ENCODE data around the gene CDH23.
A peak's percentile ranks its signal among the peaks of the same experiment; 100 is the strongest.

The CDH23 gene

GRCh38 chr10:71392791-71393781 is 3.6 kb upstream of the CDH23 start:
- Mint-ChIP-seq H3K36me3 (ENCODE audit: low read depth) (no peaks in the 10 kb centered on the region), H3K27me3 (peaks cover 63% of the 10 kb centered on the region), H3K4me3 (no peak overlapping the region), H3K4me1 (ENCODE audit: low read depth) (peaks cover 9% of the 10 kb centered on the region), H3K27ac (no peak overlapping the region), H3K9me3 (no peaks in the 10 kb centered on the region)
- no peak for DNase-seq

GRCh38 chr10:71393841-71394475 is 2.8 kb upstream of the CDH23 start:
- no peaks in the 10 kb centered on the region for H3K9me3 Mint-ChIP-seq
- no peaks in the 10 kb centered on the region for H3K36me3 Mint-ChIP-seq (ENCODE audit: low read depth)
- H3K27ac Mint-ChIP-seq, result no peak overlapping the region
- peaks cover 66% of the 10 kb centered on the region for H3K27me3 Mint-ChIP-seq
- no peak overlapping the region for H3K4me3 Mint-ChIP-seq
- no peak for DNase-seq
- peaks cover 10% of the 10 kb centered on the region for H3K4me1 Mint-ChIP-seq (ENCODE audit: low read depth)

- no peak overlapping the region for H3K27ac Mint-ChIP-seq
Measured at GRCh38 chr10:71394926-71395562, 1.7 kb upstream of the CDH23 start.

GRCh38 chr10:71395621-71396020 is 1.1 kb upstream of the CDH23 start:
- H3K9me3 Mint-ChIP-seq, result no peaks in the 10 kb centered on the region
- H3K27ac Mint-ChIP-seq, result no peak overlapping the region
- no peaks in the 10 kb centered on the region for H3K36me3 Mint-ChIP-seq (ENCODE audit: low read depth)
- DNase-seq, result no peak
- H3K4me3 Mint-ChIP-seq, result no peak overlapping the region
- peaks cover 10% of the 10 kb centered on the region for H3K4me1 Mint-ChIP-seq (ENCODE audit: low read depth)
- peaks cover 75% of the 10 kb centered on the region for H3K27me3 Mint-ChIP-seq

More at GRCh38 chr10:71394926-71395562, 1.7 kb upstream of the CDH23 start:
- no peaks in the 10 kb centered on the region for H3K9me3 Mint-ChIP-seq
- H3K27me3 Mint-ChIP-seq, result peaks cover 76% of the 10 kb centered on the region
- DNase-seq, result no peak
- no peaks in the 10 kb centered on the region for H3K36me3 Mint-ChIP-seq (ENCODE audit: low read depth)
- peaks cover 10% of the 10 kb centered on the region for H3K4me1 Mint-ChIP-seq (ENCODE audit: low read depth)
- H3K4me3 Mint-ChIP-seq, result no peak overlapping the region

- Mint-ChIP-seq H3K9me3 (no peaks in the 10 kb centered on the region), H3K27me3 (peaks cover 70% of the 10 kb centered on the region), H3K36me3 (ENCODE audit: low read depth) (no peaks in the 10 kb centered on the region), H3K4me3 (peak overlapping the region; percentile 53), H3K27ac (no peak overlapping the region), H3K4me1 (ENCODE audit: low read depth) (peaks cover 10% of the 10 kb centered on the region)
- peak; percentile 63 for DNase-seq
Measured at GRCh38 chr10:71396084-71396710, 523 bp upstream of the CDH23 start.

GRCh38 chr10:71397296-71398212 is 834 bp downstream of the CDH23 start:
- H3K4me3 Mint-ChIP-seq, result peak overlapping the region; percentile 56
- peaks cover 70% of the 10 kb centered on the region for H3K27me3 Mint-ChIP-seq
- peaks cover 10% of the 10 kb centered on the region for H3K4me1 Mint-ChIP-seq (ENCODE audit: low read depth)
- no peaks in the 10 kb centered on the region for H3K36me3 Mint-ChIP-seq (ENCODE audit: low read depth)
- peak; percentile 39 for DNase-seq
- no peak overlapping the region for H3K27ac Mint-ChIP-seq
- H3K9me3 Mint-ChIP-seq, result no peaks in the 10 kb centered on the region

- peaks cover 60% of the 10 kb centered on the region for H3K27me3 Mint-ChIP-seq
- no peak overlapping the region for H3K27ac Mint-ChIP-seq
- DNase-seq, result no peak
- H3K4me3 Mint-ChIP-seq, result no peak overlapping the region
- H3K4me1 Mint-ChIP-seq (ENCODE audit: low read depth), result peaks cover 10% of the 10 kb centered on the region
- no peaks in the 10 kb centered on the region for H3K9me3 Mint-ChIP-seq
- H3K36me3 Mint-ChIP-seq (ENCODE audit: low read depth), result no peaks in the 10 kb centered on the region
Measured at GRCh38 chr10:71398976-71399375, 2.3 kb downstream of the CDH23 start.

GRCh38 chr10:71399946-71400345 is 3.2 kb downstream of the CDH23 start:
- Mint-ChIP-seq H3K27ac (no peak overlapping the region), H3K36me3 (ENCODE audit: low read depth) (no peaks in the 10 kb centered on the region), H3K27me3 (peaks cover 53% of the 10 kb centered on the region), H3K4me1 (ENCODE audit: low read depth) (peaks cover 10% of the 10 kb centered on the region), H3K9me3 (no peaks in the 10 kb centered on the region), H3K4me3 (no peak overlapping the region)
- no peak for DNase-seq

- no peak overlapping the region for H3K4me3 Mint-ChIP-seq
- no peak overlapping the region for H3K27ac Mint-ChIP-seq
- H3K36me3 Mint-ChIP-seq (ENCODE audit: low read depth), result no peaks in the 10 kb centered on the region
- no peaks in the 10 kb centered on the region for H3K9me3 Mint-ChIP-seq
- H3K27me3 Mint-ChIP-seq, result peaks cover 44% of the 10 kb centered on the region
- H3K4me1 Mint-ChIP-seq (ENCODE audit: low read depth), result peaks cover 9% of the 10 kb centered on the region
- DNase-seq, result no peak
Measured at GRCh38 chr10:71401056-71401455, 4.3 kb downstream of the CDH23 start.

- Mint-ChIP-seq H3K9me3 (no peaks in the 10 kb centered on the region), H3K4me1 (ENCODE audit: low read depth) (peaks cover 8% of the 10 kb centered on the region), H3K36me3 (ENCODE audit: low read depth) (no peaks in the 10 kb centered on the region), H3K4me3 (no peak overlapping the region), H3K27me3 (peaks cover 41% of the 10 kb centered on the region), H3K27ac (no peak overlapping the region)
- DNase-seq, result no peak
Measured at GRCh38 chr10:71402005-71402404, 5.3 kb downstream of the CDH23 start.

GRCh38 chr10:71404503-71405295 is 8.0 kb downstream of the CDH23 start:
- no peak for DNase-seq
- H3K27ac Mint-ChIP-seq, result no peak overlapping the region
- peaks cover 16% of the 10 kb centered on the region for H3K27me3 Mint-ChIP-seq
- H3K4me3 Mint-ChIP-seq, result no peak overlapping the region
- H3K9me3 Mint-ChIP-seq, result no peaks in the 10 kb centered on the region
- H3K4me1 Mint-ChIP-seq (ENCODE audit: low read depth), result no peaks in the 10 kb centered on the region
- H3K36me3 Mint-ChIP-seq (ENCODE audit: low read depth), result no peaks in the 10 kb centered on the region

- Mint-ChIP-seq H3K36me3 (ENCODE audit: low read depth) (no peaks in the 10 kb centered on the region), H3K4me1 (ENCODE audit: low read depth) (no peaks in the 10 kb centered on the region), H3K4me3 (no peak overlapping the region), H3K27ac (no peak overlapping the region), H3K9me3 (peaks cover 7% of the 10 kb centered on the region), H3K27me3 (peaks cover 9% of the 10 kb centered on the region)
- no peak for DNase-seq
Measured at GRCh38 chr10:71406878-71407277, 10.2 kb downstream of the CDH23 start.
